GM18520 (cell line): Measurements from ENCODE around the gene PTGR3.

Experiments
- ATAC-seq: cut with Tn5 transposase; IDR thresholded peaks from one replicate; pipeline ENCODE4 v1.9.1; 2021; ENCODE audit not compliant: unreplicated experiment

The PTGR3 gene

DNA sequence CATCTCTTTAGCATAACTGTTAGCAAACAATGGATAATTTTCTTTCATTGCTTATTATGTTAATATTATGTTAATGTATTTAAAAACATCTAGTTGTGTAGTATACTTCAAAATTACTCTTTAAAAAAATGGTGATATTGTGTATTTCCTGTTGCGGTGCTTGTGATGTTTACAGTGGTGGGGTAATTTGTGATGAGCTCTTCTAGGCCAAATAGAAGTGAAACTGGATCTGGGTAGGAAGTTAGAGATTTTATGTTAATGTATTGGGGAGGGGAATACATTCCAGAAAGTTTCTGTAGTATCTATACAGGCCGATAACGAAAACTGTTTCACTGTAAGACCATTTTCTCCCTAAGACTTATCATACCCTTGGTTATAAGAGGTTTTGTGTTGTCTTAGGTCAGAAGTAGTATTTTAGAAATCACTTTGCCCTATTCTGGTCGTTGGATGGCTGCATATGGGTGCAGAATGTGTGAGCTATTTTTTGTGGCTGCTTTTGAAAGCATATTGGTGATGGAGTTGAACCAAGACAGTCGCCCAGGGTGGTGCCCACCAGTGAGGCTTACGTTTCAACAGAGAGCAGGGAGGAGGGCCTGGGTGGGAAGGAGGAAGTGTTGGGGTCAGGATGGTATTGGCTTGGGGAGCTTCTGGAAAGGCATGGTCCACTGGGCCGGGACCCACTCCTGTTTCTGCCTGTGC is 7.4 kb upstream of the PTGR3 start:
- no peak for ATAC-seq

DNA sequence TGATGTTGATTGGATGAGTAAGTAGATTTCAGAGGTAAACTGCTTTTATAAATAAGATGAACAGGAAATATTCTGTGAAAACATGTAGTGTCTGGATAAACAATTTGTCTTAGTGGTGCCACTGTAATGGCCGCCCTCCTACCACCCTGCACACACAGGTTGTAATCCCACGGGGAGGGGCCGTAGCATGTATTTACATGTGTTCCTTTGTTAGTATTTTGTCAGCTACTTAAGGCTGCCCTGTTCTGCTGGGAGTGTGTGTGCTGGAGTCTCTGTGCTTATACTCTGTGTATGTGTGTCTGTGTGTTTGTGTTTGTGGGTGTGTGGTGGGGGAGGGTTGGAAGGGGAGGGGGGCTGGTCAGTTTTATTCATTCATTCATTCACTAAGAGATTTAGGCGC is 6.7 kb upstream of the PTGR3 start:
- ATAC-seq = no peak

DNA sequence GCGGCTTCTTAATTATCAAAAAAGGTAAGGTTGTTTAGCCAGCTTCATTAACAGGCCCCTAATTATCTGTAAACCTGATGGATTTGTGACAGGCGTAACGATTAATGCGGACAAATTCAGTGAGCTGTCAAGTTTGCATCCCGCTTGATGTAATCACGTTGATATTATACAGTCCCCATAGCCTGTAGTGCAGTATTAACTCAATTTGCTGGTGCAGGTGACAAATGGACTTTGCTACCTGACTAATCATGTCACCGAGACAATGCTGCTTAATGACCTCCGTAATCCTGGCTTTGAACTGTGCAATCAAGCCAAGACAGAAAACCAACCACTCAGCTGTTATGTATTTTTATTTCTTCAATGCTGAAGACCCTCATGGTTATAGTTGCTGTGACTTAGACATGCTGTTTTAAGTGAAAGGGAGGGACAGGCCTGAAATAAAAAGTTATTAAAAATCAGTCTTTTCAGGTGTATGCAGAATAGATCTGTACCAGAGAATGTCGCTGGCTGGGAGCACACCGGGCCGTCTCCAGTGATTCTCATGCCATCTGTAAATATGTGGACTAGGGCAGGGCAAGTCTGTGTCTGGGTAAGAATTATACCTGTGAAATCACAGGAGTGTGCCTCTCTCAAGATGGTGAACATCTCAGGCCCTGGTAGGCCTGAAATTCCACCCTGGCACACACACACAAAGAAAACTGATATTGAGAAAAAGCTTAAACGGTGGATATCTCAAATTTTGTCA is 6.0 kb upstream of the PTGR3 start:
- no peak for ATAC-seq

DNA sequence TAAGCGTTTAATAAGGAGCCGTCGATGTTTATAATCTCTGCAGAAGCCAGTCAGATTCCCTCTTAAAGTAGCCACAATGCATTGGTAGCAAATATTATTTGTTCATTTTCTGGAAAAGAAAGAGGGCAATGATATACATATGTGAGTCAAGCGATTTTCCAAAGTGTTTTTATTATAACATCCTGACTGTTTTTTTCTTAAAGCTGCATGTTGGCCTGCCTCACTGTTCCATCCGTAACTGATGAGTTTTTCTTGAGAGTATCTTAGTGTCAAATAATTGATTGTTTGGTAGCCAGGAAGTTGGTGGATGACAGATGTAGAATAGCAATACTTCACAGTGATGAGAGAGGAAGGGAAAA is 5.4 kb upstream of the PTGR3 start:
- no peak for ATAC-seq

DNA sequence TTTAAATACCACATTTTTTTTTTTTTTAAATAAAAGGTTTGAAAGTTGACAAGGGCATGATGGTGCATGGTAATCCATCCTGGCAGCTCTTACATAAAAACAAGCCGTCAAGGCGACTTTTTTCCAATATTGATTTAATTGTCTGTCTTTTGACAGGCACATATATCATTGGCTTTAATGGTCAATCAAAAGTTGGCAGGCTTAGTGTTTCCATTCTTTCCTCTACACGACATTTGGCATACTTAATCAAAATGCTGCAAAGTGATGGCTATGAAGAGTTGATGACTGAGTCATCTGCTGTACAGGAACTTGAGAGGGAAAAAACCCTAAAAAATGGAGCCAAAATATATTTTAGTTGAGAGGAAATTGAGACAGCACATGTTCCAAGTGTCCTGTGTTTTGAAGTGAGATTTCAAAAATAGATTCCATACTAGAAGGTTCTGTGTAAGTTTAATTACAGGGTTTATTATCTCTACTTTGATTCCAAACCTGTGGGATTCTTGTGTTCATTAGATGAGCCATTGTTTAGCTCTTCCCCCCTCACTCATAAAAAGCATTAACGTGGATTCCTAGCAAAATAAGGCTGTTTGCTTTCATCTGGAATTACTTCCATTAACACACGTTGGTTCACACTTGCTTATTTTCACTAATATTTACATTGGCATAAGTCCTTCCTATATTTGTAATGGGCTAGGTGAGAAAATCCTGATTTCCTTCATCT is 4.8 kb upstream of the PTGR3 start:
- ATAC-seq = no peak

DNA sequence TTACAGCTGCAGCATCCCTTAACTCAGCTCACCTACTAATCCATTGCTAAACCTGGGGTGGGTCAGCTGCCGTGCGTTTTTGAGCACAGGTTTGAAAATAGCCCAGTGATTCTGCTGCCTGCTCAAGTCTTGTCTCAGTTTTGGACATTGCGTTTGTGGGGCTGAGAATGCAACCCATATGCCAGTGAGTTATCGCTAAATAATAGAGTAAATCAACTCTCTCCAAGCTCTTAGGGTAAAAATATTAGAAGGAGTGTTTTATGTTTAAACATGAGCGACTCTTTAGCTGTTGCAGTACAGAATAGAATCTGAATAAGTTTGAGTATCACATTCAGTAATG is 3.8 kb upstream of the PTGR3 start:
- no peak for ATAC-seq

DNA sequence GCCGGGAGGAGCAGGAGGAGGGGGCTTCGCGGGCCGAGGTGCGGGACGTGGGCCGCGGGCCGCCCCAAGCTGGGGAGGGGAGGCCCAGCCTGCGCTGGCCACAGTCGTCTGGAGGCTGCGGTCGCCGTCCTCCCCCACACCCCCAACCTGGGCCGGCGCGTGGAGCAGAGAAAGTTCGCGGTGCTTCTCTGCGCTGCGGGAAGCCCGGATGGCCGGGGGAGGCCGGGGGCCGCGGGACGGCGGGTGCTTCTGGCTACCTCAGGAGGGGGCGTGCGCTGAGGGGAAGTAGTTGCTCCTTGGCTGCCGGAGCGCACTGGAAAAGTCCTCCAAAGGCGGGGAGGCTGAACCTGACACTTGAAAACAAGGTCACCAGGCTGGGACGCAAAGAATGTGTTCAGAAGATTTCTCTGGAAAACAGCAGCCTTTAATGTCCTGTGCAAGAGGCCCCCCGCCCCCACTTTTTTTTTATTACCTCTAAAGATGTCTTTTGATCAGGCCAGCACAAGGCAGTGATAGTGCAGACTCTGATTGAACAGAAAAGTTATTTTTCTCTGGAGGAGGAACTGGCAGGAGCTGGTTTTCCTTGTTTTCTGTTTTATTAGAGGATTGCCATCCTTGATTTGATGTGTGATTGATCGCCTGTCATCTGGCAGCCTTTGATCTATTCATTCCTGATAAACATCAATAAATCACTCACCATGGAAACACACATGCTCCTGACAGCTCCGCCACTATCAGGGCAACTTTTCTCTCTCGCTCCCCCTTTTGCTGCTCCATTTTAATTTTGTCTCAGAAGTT is 3.2 kb upstream of the PTGR3 start:
- ATAC-seq = no peak

DNA sequence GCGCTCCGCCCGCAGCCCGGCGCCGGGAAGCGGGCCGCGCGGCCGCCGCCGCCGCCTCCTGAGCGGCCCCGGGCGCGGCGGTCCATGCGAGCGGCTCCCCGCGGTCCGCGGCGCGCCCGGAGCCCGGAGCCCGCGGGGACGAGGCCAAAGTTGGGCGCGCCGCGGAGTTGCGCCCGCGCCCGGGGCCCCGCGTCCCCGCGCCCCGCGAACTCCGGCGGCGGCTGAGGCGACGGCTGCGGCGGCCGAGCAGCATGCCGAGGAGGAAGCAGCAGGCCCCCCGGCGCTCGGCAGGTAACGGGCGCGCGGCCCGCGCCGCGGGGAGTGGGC is 2.6 kb upstream of the PTGR3 start:
- ATAC-seq = no peak

DNA sequence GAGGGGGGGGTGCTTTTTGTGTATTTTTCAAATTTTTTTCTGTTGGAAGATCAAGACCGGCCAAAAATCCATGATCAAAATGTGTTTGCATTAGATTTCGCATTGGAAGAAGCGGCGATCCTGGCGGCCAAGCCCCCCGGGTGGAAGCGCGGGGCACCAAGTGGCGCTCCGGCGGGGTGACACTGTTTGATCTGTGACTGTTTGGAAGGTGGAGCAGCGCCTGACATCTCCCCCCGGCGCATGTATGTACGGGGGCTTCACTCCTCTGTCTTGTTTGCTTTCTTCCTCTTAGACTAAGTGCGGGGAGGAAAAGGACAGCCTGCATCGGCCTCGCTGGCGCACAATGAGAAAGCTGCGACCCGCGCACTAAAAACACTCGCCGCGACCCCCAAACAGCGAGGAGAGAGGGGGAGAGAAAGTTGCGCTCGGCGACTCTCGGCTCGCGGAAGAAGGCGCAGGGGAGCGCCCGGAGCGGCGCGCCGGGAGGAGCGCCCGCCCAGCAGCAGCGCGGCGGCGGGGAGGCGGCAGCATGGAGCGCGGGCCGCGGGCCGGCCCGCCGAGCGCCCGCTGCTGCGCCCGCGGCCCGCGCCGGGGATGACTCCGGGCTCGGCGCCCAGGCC is 2.2 kb upstream of the PTGR3 start:
- ATAC-seq = no peak

DNA sequence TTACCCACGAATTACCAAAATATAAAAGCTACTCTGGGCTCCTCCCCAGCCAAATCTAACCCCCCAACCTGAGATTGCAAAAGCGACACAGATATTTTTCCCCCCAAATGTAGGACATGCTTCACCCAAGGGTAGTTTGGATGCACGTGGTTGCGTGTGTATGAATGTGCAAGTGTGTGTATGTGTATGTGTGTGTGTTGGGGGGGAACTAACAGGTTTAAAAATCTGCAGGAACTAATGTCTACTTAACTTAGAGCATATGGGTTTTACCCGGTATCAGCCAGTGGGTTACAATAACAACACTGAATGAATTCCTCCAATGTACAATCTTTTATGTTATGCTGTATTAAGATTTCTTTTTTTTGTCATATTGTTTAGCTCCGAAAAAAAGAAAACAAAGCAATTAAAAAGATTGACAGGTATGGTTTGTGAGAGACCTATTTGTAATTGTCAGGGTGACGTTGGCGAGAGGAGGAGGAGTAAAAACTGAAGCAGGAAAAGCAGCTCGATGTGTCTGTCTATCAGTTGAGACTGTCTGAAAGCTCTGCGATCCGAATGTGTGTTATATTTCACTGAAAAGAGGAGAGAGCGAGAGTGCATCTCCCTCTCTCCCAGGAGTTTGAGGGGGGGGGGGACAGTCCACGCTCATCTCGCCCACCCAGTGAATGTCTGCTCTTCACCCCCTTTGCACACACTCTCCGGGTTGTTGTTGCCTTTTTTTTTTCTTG is 1.5 kb upstream of the PTGR3 start, which contains the start of gene TSHZ1:
TSS of gene TSHZ1 (plus strand) at position 524 of the 728 bp plus-strand sequence. CDS start 1,080 bp downstream, outside the sequence.
- peak; percentile 32 for ATAC-seq

DNA sequence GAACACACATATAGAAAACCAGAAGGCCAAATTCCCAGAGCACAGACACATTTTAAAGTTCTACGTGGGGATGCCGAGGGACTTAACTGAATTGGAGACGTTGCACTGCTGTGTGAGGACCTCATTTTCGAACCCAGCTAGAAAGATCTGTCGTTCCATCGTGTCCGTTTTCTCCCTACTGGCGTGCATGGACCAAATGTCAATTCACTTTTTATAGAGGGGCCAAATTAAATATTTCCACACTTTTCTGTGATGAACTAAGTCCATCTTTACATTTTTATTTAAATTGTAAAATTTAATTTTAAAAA is 966 bp upstream of the PTGR3 start:
- no peak for ATAC-seq

DNA sequence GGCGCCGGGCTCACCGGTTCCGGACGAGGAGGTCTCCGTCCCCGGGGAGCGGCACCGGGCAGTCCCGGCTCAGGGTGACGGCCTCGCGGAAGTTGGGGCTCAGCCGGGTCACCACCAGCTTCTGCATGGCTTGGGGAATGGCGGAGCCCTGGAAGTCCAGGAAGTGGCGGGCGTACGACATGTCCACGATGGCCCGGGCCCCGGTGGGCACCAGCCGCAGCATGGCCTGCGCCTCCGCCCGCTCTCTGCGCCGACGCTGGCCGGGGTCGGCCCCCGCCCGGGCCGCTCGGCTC is 157 bp downstream of the PTGR3 start:
- ATAC-seq = peak; percentile 9

DNA sequence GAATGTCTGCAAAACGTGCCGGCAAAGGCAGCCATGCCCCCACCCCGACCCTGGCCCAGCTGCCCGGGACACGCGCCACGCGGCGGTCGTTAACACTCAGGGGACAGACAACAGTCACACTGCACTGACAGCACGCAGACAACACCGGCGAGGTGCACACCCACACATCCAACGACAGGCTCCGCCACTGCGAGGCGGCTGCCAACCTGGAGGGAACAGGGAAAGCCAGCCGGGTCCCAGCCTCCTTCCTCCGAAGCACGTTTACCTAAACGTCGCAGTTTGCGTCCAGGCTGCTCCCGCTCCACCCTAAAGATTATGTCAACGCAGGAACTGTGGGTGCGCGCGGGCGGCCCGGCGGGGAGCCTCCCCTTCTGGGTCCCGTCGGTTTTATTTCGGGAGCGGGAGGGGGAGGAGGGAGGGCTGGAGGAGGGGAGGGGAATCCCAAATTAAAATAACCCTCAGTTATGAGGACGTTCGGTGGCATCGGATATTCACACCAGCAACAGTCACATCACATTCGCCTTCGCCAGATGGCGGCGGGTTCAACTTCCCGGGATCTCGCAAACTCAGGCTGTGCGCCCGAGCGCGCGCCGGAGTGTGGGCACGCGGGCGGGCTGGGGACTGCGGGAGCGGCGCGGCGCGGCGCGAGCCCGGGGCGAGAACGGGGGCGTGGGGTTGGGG is 644 bp downstream of the PTGR3 start:
- no peak for ATAC-seq

DNA sequence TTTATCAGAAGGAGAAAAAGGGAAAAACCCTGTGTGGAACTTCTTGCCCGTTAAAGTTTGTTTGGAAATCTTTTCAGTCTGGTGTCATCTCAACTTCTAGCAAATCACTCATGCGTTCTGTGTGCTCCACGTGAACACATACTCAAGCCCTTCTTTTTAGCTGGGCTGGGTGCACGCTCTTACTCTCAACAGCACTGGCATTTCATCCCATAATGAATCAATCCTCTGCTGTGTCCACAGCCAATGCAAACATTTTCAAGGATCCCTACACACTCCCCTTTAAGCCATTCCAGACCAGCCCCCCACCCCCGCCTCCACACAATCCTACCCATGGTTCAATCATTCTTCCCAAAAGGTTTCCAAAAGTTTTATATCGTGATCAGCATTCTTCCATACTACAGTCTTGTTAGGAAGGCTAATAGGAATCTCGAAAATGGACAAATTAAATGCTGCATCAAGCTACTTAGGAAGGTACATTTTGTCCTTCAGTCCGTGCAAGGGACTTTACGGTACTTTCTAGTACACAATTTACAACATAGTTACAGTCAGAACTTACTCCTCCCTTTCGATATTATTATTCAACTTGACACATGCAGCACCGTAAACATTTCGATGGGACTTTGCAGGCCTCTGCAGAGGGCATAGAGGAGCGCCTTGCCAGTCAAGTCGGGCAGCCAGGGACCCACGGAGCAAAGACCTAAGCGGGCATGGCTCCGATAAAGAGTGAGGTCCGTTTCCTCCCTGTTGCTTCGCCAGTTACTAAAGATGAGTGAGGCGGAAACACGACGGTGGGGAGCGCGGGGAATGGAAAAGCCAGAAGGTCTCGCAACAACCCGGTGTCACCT is 1.4 kb downstream of the PTGR3 start:
- ATAC-seq = no peak

DNA sequence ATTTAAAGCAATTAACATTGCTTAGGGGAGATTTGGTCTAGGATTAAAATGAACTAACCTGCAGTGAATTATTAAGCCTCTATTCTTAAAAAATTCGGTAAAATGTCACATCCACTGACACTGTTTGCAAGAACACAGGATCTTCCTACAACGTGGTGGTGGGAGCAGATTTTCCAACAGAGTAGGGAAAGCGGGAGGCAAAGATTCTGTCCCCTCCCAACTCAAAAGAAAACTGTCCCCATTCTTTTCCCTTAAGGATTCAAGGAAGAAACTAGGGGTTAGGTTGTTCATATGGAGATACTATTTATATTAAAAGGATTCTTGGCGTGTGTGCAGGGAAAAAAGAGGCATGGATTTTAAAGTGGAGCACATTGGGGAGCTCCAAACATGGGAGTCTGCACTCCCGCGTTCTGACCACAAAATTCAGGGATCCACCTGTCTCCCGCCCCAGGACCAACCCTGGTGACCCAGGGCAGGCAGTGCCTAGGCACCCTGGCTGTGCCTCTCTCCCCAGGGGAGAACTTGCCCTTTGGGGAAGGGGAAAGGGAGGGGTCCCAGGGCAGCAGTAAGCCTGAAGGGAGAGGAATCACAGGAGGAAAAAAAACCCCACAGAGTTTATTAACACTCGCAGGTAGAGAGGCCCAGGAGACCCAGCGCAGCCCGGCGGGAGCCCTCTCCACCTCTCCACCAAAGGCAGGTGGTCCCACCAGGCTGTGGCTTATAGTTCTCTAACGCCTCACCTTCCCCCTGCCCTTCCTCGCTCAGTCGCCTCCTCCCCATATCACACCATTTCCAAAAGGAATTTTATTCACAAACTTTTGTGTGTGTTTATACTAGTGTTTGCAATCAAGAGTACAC is 2.3 kb downstream of the PTGR3 start:
- ATAC-seq = no peak

DNA sequence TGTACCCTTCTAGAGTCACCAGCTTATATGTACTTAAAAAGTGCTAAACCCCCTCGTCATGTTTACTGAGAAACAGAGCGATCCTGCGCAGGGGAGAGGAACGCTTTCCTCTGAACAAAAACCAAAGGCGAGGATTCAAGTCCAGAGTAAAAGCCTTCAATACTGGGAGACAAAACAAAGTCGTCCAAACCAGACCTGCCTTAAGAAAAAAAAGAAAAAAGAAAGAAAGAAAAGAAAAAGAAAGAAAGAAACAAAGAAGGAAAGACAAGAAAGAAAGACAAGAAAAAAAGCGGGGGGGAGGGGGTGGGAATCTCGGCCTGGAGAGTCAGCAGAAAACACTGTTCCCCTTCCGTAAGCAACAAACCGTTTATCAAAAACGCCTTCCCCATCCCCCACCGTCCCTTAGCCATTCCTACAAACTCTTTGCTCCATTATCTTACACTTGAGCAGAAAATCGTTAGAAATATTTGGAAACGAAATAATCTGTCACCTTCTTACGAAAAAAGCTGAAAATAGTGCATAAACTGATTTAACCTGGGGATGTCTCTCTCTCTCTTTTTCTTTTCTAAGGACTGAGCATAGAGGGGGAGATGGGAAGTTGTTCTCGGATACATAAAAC is 3.3 kb downstream of the PTGR3 start:
- no peak for ATAC-seq

DNA sequence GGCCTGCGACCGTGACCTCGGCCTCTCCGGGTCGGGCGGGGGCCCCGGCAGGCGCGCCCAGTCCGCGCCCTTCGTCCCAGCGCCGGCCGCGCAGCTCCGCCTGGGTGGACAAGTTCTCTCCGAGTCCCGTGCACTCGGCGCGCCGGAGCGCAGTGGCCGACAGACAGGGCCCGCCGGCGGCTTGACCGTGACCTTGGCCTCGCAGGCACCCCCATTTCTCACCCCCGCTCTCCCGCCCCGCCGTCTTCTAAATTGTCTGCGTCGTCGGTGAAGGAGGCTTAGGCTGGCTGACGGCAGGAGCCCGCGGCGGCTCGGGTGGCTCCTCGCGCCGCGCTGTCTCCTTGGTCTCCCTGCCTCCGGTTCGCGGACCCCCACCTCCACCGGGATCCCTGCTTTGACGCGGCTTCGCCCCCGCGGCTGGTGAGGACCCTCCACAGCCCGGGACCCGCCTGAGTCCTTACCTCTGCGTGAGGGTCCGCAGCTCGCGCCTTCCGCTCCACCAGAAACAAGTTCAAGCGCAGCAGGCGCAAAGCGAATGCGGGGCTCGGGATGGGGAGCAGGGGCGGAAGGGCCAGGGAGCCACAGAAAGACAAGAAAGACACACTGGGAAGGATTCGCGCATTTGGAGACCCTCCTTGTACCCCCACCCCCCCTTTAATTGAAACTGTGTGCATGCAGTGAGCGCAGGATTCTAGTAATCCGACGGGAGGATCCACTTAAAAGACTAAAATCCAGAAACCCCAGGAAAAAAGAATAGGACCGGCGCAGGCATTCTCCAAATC is 4.0 kb downstream of the PTGR3 start:
- no peak for ATAC-seq
